Thyroid gland (tissue), 4 donors: ENCODE data around the gene AGMO. TPM values are rescaled to one million over a fixed set of nuclear protein-coding genes. Genes with fewer than 3 reads are reported as not detected.

Source experiments
- DNase-seq, 2 donors: peaks; one replicate each; pipeline ENCODE4 v3.0.0-alpha.2; 2019
- H3K27ac ChIP-seq, 3 donors: fragments of 200-600 bp; sonication (generic); 1 replicate in 2 of 3; 2 replicates in 1 of 3; pipeline ENCODE4 v1.5.1; 2016 to 2019; ENCODE audit warnings: mild to moderate bottlenecking in 1 of 3, moderate library complexity in 1 of 3
- H3K27me3 ChIP-seq: fragments of 200-600 bp; sonication (generic); one replicate; pipeline ENCODE4 v1.5.1; 2019
- H3K36me3 ChIP-seq, 2 donors: fragments of 200-600 bp; sonication (generic); one replicate each; pipeline ENCODE4 v1.5.1; 2016 to 2019
- H3K4me1 ChIP-seq, 2 donors: fragments of 200-600 bp; sonication (generic); one replicate each; pipeline ENCODE4 v1.5.1; 2017 to 2019
- H3K4me3 ChIP-seq, 3 donors: fragments of 200-600 bp; sonication (generic); replicated peaks in 1 of 3; 1 replicate in 2 of 3; 2 replicates in 1 of 3; pipeline ENCODE4 v1.5.1; 2016; ENCODE audit warnings: mild to moderate bottlenecking in 1 of 3
- H3K9me3 ChIP-seq: fragments of 200-600 bp; sonication (generic); one replicate; pipeline ENCODE4 v1.5.1; 2017
- POLR2A ChIP-seq, 2 donors: fragments of 450-650 bp; IDR thresholded peaks; one replicate each; pipeline ENCODE4 v1.6.1; 2017; ENCODE audit warnings: antibody characterized with exemption in 2 of 2, mild to moderate bottlenecking in 2 of 2, moderate library complexity in 1 of 2
- WGBS, 2 donors: methylation state at CpG; one replicate each; pipeline ENCODE4 v1.1.5; 2017; 5-methylcytosine and 5-hydroxymethylcytosine counted together
- intact Hi-C: fragments of 100-400 bp; cut with DNase I; formaldehyde crosslinking; loops from one replicate; pipeline ENCODE4 v1.15.1; 2023
- total RNA-seq, 4 donors: library from RNA; depleted of rRNA; stranded (reverse); fragments of >200 nt; gene quantifications; one replicate each; pipeline ENCODE4 v1.2.3, GENCODE V29; 2016
- TF ChIP-seq, protein P1 (sequence below), 6 experiments: fragments of 200-600 bp in 3 of 6; fragments of 450-650 bp in 3 of 6; sonication (generic) in 3 of 6; IDR thresholded peaks; one replicate each; pipeline ENCODE4 v1.5.1; 2016 to 2019; ENCODE audit warnings: antibody characterized with exemption in 6 of 6, mild to moderate bottlenecking in 2 of 6, inconsistent platforms in 1 of 6, moderate library complexity in 1 of 6

The AGMO gene
- total RNA-seq, 4 donors from 2014 or later: 0.83 to 2.0 (median 1.8) TPM

DNA sequence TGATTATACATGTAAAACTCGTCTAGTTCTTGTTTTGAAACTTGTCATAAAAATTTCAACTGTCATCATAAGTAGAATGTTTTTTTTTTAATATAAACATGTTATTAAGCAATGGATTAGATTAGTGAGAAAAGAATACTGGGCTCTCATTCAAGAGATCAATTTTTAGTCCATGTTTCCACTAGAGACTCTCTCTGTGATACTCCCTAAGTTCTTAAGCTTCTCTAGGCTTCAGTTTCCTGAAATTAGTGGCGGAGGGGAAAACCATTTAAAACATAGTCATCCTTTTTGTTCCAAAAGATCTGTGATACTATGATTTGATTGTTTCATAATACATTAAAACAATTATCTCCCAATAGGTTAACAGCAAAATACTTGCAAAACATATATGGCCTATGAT lies 142.2 kb downstream of the AGMO start:
- H3K4me3 ChIP-seq: no peak overlapping the region
- no peak overlapping the region for H3K27ac ChIP-seq
- H3K9me3 ChIP-seq: no peaks in the 10 kb centered on the region
- no peak for TF ChIP-seq POLR2A (IDR thresholded peaks at IDR 0.05)
- TF ChIP-seq, protein P1, sequence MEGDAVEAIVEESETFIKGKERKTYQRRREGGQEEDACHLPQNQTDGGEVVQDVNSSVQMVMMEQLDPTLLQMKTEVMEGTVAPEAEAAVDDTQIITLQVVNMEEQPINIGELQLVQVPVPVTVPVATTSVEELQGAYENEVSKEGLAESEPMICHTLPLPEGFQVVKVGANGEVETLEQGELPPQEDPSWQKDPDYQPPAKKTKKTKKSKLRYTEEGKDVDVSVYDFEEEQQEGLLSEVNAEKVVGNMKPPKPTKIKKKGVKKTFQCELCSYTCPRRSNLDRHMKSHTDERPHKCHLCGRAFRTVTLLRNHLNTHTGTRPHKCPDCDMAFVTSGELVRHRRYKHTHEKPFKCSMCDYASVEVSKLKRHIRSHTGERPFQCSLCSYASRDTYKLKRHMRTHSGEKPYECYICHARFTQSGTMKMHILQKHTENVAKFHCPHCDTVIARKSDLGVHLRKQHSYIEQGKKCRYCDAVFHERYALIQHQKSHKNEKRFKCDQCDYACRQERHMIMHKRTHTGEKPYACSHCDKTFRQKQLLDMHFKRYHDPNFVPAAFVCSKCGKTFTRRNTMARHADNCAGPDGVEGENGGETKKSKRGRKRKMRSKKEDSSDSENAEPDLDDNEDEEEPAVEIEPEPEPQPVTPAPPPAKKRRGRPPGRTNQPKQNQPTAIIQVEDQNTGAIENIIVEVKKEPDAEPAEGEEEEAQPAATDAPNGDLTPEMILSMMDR (IDR thresholded peaks at IDR 0.05): no peak
- H3K27me3 ChIP-seq: no peaks in the 10 kb centered on the region
- WGBS, 2 donors: 72 to 75% methylated on average over 2 of the region's 2 CpGs
- no peaks in the 10 kb centered on the region for H3K4me1 ChIP-seq
- DNase-seq: no peak
- intact Hi-C loops: no loop called here
- no peaks in the 10 kb centered on the region for H3K36me3 ChIP-seq

DNA sequence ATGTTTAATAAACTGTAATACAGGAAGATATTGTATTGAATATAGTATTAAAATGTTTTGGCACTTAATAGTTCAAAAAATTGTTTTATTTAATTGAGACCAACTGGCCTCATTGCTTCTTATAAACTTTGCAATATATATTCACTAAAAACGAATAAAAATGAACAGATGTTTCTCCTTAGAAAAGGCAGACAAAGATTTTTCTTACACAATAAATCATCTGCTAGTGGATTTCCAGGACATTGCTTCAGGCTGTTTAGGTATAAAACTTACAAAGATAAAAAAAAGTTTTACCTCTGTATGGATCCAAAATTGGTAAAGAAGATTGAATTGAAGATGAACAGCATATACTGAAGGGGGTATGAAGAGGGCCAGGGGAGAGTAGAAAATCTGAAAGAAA lies 143.6 kb downstream of the AGMO start:
- Histone ChIP-seq H3K9me3 (no peaks in the 10 kb centered on the region), H3K4me3 (no peak overlapping the region), H3K4me1 (no peaks in the 10 kb centered on the region), H3K36me3 (no peaks in the 10 kb centered on the region), H3K27ac (no peak overlapping the region), H3K27me3 (no peaks in the 10 kb centered on the region)
- no peak for DNase-seq
- TF ChIP-seq, protein P1 (IDR thresholded peaks at IDR 0.05): no peak
- TF ChIP-seq POLR2A (IDR thresholded peaks at IDR 0.05): no peak
- intact Hi-C loops: no loop called here
- WGBS, 2 donors: 71 to 74% methylated on average over 1 of the region's 1 CpG

DNA sequence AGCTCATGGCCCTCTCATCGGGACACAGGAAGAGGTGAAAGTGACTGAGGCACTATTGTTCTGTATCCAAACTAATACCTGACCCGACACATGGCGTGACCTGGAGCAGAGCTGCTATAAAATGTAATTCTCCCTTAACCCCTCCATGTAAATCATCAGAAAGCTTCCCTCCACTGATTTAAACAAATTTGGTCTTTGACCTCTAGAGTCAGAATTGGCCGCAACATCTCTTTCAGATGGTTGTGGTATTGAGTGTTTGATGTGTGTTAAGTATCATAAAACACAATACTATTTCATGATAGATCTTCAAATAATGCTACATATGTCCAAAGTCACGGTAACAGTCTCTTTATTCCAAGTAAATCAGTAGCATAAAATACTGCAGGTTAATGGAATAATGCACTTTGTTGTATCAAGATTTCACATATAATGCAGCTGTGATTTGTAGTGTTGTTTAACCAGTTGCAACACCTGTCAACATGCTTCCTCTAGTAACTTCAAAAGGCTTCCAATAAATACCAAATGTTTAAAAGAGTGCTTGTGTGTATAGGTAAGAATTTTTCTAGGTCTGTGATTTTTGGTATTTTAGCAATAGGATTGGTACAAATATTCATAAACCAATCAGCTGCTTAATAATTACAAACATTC lies 144.3 kb downstream of the AGMO start:
- no peak for DNase-seq
- no peak overlapping the region for H3K27ac ChIP-seq

DNA sequence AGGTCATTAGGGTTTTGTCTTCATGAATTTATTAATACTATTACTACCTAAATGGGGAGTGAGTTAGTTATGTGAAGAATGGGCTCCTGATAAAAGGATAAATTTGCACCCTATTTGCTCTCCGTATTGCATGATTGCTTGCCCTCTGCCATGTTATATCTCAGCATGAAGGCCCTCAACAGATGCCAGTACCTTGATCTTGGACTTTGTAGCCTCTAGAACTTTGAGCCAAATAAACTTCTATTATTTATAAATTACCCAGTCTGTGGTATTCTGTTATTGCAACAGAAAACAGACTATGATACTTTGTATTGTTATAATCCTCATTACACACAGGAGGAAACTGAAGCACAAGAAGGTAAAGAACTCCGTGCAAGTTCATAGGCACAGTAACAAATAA lies 150.8 kb downstream of the AGMO start:
- no peak overlapping the region for H3K27ac ChIP-seq

More for the DNA sequence above, 144.3 kb downstream of the AGMO start:
- Histone ChIP-seq H3K36me3 (no peaks in the 10 kb centered on the region), H3K4me1 (no peaks in the 10 kb centered on the region), H3K9me3 (no peaks in the 10 kb centered on the region), H3K4me3 (no peak overlapping the region), H3K27me3 (no peaks in the 10 kb centered on the region)
- TF ChIP-seq, protein P1 (IDR thresholded peaks at IDR 0.05): no peak
- TF ChIP-seq POLR2A (IDR thresholded peaks at IDR 0.05): no peak
- intact Hi-C loops: no loop called here
- WGBS, 2 donors: 93 to 97% methylated on average over 5 of the region's 5 CpGs

DNA sequence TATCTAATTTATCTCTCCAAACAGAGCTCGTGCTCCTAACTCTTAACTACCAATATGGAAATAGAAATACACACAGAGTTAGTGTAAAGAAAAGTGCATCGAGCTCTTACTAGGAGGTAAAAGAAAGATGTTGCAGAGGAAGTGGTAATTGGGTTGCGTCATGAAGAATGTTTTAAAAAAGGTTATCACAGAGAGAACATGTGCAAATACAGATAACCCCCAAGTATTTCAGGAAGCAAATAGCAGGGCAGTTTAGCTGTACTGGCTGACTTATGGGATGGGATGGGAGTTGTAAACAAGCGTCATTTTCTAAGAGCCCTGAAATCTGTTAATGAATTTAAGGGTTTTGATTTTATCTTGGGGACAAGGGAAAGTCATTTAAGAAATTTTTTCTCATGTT lies 153.9 kb downstream of the AGMO start:
- Histone ChIP-seq H3K4me3 (no peak overlapping the region), H3K4me1 (no peaks in the 10 kb centered on the region), H3K9me3 (no peaks in the 10 kb centered on the region), H3K27me3 (no peaks in the 10 kb centered on the region), H3K27ac (no peak overlapping the region), H3K36me3 (no peaks in the 10 kb centered on the region)
- no peak for TF ChIP-seq POLR2A (IDR thresholded peaks at IDR 0.05)
- TF ChIP-seq, protein P1 (IDR thresholded peaks at IDR 0.05): no peak
- DNase-seq: no peak
- intact Hi-C loops: no loop called here
- WGBS, 2 donors: 73 to 74% methylated on average over 4 of the region's 4 CpGs

More for the DNA sequence above, 150.8 kb downstream of the AGMO start:
- H3K36me3 ChIP-seq: no peaks in the 10 kb centered on the region
- TF ChIP-seq POLR2A (IDR thresholded peaks at IDR 0.05): no peak
- TF ChIP-seq, protein P1 (IDR thresholded peaks at IDR 0.05): no peak
- WGBS, 2 donors: 92 to 98% methylated on average over 2 of the region's 2 CpGs
- no peaks in the 10 kb centered on the region for H3K4me1 ChIP-seq
- no peaks in the 10 kb centered on the region for H3K27me3 ChIP-seq
- DNase-seq: no peak
- H3K4me3 ChIP-seq: no peak overlapping the region
- intact Hi-C loops: no loop called here
- H3K9me3 ChIP-seq: no peaks in the 10 kb centered on the region
